SH-SY5Y (cell line): ENCODE results near the gene DEAF1.

Experiments
- GATA2 ChIP-seq: IDR thresholded peaks from 2 replicates; pipeline ENCODE4 v1.6.1; 2011; ENCODE audit warnings: mild to moderate bottlenecking, low read depth, low read length
- GATA3 ChIP-seq: IDR thresholded peaks from 2 replicates; pipeline ENCODE4 v1.6.1; 2011; ENCODE audit warnings: low read depth, mild to moderate bottlenecking, low read length, moderate library complexity

The DEAF1 gene

DNA sequence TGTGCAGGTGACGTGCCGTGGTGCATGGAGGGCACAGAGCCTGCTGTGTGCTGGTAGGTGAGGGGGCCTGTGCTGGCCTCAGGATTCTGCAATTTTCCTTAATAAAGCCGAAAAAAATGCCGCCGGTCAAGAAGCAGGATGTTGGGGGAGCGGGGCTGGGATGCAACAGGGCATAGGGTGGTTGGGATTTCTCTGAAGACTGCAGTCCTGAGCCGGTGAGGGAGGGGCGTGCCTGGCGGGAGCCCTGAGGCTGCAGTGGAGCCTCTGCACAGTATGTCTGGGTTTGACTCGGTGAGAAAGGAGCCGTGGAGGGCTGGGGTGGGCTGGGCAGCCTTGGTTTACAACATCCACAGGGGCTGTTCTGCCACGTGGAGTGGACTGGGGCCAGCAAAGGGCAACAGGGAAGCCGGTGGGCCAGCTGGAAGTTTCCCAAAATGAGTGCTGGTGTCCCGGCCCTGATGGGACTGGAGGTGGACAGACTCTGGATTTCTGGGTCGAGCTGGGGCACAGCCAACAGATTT lies 71.6 kb downstream of the DEAF1 start:
- no peak for TF ChIP-seq GATA2
- TF ChIP-seq GATA3, result no peak

DNA sequence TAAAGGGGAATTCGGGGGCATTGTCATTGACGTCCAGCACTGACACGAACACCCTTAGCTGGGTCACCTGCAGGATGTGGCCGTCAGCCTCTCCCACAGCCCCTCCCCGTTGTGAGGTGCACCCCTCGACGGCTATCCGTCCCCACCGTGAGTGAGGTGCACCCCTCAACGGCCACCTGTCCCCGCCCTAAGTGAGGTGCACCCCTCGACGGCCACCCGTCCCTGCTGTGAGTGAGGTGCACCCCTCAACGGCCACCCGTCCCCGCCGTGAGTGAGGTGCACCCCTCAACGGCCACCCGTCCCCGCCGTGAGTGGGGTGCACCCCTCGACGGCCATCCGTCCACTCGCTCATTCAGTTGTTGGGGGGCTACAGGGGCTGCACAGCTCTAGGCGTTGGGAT lies 73.2 kb downstream of the DEAF1 start:
- TF ChIP-seq GATA3 (no peak), GATA2 (no peak)

DNA sequence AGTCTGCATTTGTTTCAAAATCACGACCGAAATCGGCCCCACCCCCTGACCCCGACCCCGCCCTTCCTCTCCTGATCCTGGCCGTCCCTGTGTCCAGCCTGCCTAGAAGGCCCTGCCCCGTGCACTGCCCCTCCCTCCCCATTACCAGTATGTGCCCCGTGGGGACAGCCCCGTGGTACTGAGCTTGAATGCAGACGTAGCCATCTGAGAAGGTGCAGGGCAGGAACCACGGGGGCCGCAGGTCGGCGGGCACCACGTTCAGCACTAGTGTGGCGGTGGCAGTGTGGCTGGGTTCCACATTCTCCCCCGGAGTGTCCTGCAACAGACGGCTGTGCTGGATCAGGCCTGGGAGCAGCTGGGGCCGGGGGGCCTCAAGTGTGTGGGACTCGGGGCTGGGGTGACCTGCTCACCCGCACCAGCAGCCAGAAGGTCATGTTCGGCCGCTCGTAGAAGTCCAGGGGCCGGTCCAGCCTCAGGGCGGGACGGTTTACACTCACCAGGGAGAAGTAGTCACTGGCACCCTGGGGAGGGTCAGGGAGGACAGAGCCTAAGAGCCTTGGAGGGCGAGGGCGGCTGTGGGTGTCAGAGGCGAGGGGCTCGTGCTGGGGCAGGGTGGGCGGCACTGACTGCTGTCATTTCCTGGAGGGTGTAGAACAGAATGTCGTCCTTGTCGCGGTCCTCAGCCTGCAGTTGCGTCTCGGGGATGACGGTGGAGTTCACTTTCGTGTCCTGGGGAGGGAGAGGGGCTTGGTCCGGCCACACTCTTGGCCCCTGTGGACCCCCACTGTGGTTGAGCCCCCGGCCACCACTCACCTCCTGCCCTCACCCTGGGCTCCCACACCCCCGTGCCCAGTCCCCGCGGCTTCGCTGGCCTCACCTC lies 73.8 kb downstream of the DEAF1 start:
- no peak for TF ChIP-seq GATA3
- TF ChIP-seq GATA2, result no peak

DNA sequence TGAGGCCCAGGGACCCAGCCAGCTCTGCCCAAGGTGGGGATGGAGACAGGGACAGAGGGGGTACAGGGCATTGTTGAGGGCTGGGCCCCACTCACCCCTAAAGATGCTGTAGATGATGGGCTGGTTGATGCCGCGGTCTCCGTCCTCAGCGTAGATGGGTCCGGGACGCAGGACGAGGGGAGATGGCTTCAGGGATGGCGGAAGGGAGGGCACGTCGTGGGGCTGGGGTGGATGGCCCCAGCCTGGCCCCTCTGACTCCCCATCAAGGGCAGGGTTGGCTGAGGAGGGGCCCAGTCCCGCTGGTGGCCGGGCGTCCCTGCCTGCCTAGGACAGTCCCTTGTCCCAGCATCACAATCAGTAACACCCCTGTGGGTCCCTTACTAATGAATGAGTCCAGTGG lies 74.8 kb downstream of the DEAF1 start:
- no peak for TF ChIP-seq GATA2
- no peak for TF ChIP-seq GATA3

DNA sequence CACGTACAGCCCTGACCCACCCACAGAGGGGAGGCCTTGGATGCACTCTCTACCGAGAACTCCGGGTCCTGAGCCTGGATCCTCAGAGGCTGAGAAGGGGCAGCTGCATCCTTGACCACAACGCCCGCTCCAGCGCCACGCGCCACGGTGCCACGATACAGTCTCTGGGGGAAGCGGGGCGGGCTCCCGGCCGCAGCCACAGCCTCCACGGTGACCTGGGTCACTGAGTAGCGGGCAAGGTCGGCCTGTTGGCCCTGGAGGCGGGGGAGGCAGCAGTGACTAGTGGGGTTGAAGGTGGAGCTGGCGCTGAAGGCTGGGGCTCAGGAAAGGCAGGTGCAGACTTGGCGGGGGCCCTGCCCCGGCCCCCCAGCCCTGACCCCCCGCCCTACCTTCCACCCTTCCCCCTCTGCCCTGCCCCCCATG lies 75.4 kb downstream of the DEAF1 start:
- TF ChIP-seq GATA3, result no peak
- TF ChIP-seq GATA2, result no peak

DNA sequence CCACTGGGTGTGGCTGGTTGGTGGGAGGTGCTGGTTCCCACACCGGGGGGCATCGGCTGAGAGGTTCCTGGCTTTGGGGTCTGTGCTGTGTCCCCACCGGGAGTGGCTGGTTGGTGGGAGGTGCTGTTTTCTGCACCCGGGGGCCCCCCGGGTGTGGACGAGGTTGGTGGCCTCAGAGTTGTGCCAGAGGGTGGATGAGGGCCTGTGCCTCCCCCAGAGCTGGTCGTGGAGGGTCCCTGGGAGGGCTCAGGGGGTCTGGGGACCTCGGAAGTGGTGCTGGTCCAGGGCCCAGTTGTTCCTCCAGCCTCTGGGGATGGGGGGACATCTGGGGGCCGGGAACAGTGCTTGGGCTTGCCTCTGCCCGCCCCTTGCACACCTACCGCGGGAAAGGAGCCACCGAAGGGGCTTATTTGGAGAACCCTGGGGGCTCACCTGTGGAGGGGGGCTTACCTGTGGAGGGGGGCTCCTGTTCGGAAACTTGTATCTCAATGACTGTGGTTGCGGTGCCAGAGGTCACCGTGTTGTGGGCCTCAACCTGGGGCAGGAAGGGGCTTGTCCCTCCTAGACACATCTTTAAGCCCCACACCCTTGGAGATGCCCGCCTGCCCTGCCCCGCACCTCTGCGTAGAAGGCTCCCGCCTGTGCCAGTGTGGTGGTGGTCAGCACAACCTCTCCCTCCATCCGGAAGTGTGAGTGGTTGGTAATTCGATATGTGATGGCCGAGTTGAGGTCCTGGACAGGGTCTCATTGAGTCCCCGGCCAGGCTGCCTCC lies 76.0 kb downstream of the DEAF1 start:
- TF ChIP-seq GATA2 (no peak), GATA3 (no peak)

DNA sequence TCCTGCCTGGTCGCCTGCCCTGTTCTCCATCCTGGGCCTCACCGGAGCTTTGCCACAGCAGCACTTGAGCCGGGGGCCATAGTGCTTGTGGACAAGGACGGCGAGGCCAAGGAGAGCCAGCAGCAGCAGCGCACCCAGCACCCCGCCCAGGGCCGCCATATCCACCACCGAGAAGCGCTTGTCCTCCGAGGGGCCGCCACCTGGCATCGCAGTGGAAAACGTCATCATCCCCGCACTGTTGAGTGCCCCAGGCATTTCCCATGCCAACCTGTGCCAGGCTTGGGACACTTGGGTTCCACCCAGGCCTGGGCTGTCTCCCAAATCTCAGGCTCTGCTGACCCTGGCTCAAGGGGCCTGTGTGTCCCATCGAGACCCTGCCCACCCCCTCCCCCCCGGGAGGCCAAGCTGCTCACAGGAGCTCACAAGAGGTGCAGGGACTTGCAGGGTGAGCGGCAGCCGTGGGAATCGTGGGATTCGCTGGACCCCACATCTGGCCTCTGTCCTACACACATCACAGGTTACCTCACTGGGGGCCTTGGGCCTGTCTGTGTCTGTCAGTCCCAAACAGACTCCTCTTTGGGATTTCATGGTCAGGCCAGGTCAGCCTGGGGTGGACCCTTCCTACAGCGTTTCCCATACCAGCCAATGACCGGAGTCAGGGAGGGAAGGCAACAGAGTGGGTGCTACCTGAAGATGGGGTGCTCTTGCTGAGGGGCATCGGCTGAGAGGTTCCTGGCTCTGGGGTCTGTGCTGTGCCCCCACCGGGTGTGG lies 76.9 kb downstream of the DEAF1 start:
- TF ChIP-seq GATA2, result no peak
- TF ChIP-seq GATA3, result no peak

DNA sequence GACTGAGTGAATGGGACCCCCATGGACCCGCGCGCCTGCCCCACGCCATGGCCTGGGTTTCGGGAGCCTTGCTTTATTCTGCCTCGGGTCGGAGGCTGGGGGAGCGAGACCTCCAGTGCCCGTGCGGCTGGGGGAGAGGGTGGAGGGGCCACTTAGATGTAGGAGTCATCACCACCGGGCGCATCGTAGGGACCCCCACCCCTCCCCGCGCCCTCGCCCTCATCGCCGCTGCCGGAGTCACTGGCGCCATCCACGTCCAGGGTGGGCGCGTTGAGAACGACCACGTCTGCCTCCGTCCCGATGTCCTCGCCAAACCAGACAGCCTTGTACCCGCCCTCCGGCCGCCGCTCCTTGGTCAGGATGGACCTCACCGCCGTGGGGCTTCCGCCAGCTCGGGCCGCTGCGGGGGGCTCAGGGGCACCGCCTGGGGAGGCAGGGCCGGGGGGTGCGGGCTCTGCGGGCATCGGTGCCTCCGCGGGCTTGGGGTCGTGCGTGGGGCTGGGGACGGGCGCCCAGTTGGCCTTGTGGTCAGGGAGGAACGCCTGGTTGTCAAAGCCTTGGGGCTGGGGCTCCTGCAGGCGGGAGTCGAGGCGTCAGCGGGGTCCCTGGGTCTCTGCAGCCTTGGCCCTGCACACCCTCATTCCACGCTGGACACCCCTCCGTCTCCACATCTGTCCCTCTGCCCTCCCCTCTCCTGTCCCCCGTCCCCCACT lies 77.7 kb downstream of the DEAF1 start:
- TF ChIP-seq GATA2 (no peak), GATA3 (no peak)

DNA sequence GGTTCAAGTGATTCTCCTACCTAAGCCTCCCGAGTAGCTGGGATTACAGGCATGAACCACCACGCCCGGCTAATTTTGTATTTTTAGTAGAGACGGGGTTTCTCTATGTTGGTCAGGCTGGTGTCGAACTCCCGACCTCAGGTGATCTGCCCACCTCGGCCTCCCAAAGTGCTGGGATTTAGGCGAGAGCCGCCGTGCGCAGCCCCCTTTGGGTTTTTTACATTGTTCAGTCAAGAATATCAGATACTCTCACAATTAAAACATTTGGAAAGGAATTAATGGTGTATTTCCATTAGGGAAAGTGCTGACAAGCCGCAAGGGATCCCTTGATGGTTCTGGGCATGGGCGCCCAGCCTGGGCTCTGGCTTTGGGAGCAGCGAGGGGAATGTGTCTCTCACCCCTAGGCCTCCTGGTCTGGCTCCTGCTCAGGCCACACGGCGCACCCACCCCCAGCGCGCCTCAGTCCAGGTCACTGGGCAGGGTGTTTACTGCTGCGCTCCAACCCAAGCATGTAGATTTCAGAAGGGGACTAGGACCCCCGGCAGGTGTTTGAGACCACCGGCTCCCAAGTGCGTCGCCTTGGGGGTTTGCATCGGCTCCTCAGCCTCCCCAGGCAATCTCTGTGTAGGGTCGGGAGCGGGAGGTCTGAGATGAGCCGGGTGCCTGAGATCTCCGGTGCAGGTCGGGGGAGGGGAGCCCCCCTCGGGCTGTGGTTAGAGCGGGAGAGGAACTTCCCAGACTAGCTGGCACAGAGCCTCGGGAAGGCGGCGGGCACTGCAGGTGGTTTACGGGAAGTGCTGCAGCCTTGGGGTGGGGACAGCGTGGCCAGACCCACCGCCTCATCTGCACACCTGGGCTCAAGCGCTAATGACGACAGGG lies 78.5 kb downstream of the DEAF1 start:
- TF ChIP-seq GATA2, result no peak
- no peak for TF ChIP-seq GATA3

DNA sequence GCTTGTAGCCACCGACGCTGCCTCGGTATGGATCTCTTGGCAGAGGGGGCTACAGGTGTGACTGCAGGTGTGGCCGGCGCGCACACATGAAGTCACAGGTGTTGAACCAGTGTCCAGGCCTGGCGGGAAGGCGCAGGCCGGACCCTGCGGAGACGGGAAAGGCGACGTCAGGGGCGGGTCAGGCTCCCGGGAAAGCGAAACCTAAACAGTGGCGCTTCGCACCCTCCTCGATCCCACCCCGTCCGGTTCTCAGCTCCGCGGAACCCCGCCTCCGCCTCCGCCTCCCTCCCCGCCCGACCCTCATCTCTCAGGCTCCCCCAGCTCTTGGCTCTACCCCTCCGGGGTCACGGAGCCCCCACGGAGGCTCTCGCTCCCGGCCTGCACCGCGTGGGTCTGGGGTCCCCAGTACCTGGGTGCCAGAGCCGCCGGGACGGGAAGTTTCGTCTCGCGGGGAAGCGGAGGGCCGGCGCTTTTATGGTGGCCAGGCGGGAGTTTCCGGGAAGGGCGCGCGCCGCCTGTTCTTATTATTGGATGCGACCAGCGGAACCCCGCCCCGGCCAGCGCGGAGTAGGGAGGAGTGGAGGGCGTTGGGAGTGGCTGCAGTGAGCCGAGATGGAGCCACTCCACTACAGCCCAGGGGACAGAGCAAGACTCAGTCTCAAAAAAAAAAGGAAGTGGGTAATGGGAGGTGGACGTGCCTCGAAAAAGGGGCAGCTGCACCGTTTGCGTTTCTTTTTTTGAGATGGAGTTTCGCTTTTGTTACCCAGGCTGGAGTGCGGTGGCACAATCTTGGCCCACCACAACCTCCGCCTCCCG lies 79.3 kb downstream of the DEAF1 start, which contains the start of gene IRF7:
TSS of gene IRF7 (minus strand) at position 447 of the 816 bp plus-strand sequence. CDS start 586 bp downstream, outside the sequence.
- no peak for TF ChIP-seq GATA3

DNA sequence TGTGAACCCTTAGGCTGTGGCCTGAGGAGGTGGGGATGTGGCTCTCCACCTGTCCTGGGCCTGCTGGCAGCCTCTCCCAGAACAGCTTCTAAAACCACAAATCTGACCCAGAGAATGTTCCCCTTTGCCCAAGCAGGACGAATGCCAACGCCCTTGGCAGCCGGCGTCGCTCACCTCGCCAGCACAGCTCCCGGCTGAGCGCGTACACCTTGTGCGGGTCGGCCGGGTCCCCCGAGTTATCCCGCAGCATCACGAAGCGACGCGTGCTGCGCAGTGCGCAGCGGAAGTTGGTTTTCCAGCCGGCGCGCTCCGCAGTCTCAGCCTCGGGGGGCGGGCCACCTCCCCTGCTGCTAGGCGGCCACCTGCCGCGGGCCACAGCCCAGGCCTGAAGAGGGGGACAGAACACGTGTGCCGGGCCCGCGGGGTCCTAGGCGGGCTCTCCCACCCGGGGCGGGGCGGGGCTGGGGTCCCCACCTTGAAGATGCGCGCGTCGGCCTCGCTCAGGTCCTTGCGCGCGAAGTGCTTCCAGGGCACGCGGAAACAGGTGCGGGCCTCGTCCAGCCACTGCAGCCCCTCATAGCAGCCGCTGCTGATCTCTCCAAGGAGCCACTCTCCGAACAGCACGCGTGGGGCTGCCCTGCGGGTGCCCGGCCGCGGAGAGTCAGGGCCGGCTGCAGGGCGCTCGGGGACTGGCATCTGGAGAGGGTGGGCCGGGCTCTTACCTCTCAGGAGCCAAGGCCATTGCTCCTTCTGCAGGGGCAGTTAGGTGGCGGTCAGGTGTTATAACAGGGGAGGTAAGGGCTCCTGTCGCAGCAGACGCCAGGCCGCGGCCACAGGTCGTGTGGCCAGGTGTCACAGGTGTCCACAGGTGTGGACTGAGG lies 80.2 kb downstream of the DEAF1 start:
- no peak for TF ChIP-seq GATA3
- TF ChIP-seq GATA2, result no peak
